Adrenal gland (tissue), 12 donors: ENCODE measurements around the gene APRT. TPM values are rescaled to one million over a fixed set of nuclear protein-coding genes. Genes with fewer than 3 reads are reported as not detected.
"Not testable (repeated sequence)": the region's sequence is repeated elsewhere in the genome, so short reads cannot be mapped to it uniquely, and the experiment has no call there.

Source experiments
- DNase-seq, 7 donors: peaks; one replicate each; pipeline ENCODE4 v3.0.0-alpha.2; 2019 to 2020
- H3K27ac ChIP-seq, 5 donors: fragments of 200-600 bp; sonication (generic) in 4 of 5; 1 replicate in 3 of 5; 2 replicates in 2 of 5; pipeline versions ENCODE4 v1.5.1 to v1.8.0; 2016 to 2020; ENCODE audit warnings: mild to moderate bottlenecking in 1 of 5
- H3K27me3 ChIP-seq: fragments of 200-600 bp; 2 replicates; pipeline ENCODE4 v1.8.0; 2021
- H3K36me3 ChIP-seq, 2 donors: fragments of 200-600 bp; replicated peaks in 1 of 2; 1 replicate in 1 of 2; 2 replicates in 1 of 2; pipeline versions ENCODE4 v1.5.1 to v1.8.0; 2018 to 2022
- H3K4me1 ChIP-seq, 2 donors: fragments of 200-600 bp; replicated peaks in 1 of 2; 1 replicate in 1 of 2; 2 replicates in 1 of 2; pipeline versions ENCODE4 v1.5.1 to v1.8.0; 2018 to 2021
- H3K4me3 ChIP-seq, 4 donors: fragments of 200-600 bp; sonication (generic) in 3 of 4; one replicate each; pipeline ENCODE4 v1.5.1; 2016 to 2018
- H3K9me3 ChIP-seq, 3 donors: fragments of 200-600 bp; sonication (generic) in 1 of 3; replicated peaks in 1 of 3; 1 replicate in 2 of 3; 2 replicates in 1 of 3; pipeline versions ENCODE4 v1.5.1 to v1.8.0; 2016 to 2021
- POLR2A ChIP-seq, 2 donors: fragments of 450-650 bp; IDR thresholded peaks; one replicate each; pipeline ENCODE4 v1.6.1; 2017; ENCODE audit warnings: antibody characterized with exemption in 2 of 2, mild to moderate bottlenecking in 2 of 2, moderate library complexity in 1 of 2
- WGBS, 4 donors: extraction: QIAGEN DNeasy Blood & Tissue Kit in 2 of 4; methylation state at CpG; one replicate each; pipeline versions ENCODE4 v1.1.5 to v1.1.7; 2013 to 2017; 5-methylcytosine and 5-hydroxymethylcytosine counted together
- intact Hi-C, 2 donors: fragments of 100-400 bp; cut with DNase I; formaldehyde crosslinking; loops; one replicate each; pipeline versions ENCODE4 v1.14.1 to v1.15.0; 2022 to 2023
- polyA plus RNA-seq, 3 donors: library from polyadenylated mRNA; stranded (reverse); fragments of 200-250 nt in 2 of 3; fragments of 350-450 nt in 1 of 3; fragmentation: Illumina TruSeq in 1 of 3; extraction: RNeasy Lipid Tissue Mini Kit (QIAGEN cat#74804) in 1 of 3; gene quantifications; one replicate each; pipeline ENCODE4 v1.2.3, GENCODE V29; 2013 to 2014
- total RNA-seq, 9 donors: library from RNA; depleted of rRNA in 4 of 9; stranded (reverse); fragments of >200 nt in 4 of 9; fragments of 120-200 nt in 1 of 9; fragmentation: NEBNext Ultra II Directional in 1 of 9; extraction: Animal tissue kit (Norgen Biotek cat#: 25700) in 1 of 9; gene quantifications; one replicate each; pipeline versions ENCODE4 v1.1.0 to v1.2.4, GENCODE V29; 2013 to 2023
- TF ChIP-seq, protein P1 (sequence below), 6 experiments: fragments of 450-650 bp in 4 of 6; fragments of 200-600 bp in 2 of 6; sonication (generic) in 1 of 6; IDR thresholded peaks; 1 replicate in 5 of 6; 2 replicates in 1 of 6; pipeline versions ENCODE4 v1.5.1 to v1.8.0; 2016 to 2021; ENCODE audit warnings: antibody characterized with exemption in 6 of 6, mild to moderate bottlenecking in 2 of 6, moderate library complexity in 1 of 6
- donor health status: healthy with polysubstance abuse.
- donor health status: Bipolar disorder and iron deficiency.
- donor health status: DM: yes; HTN: yes; CAD: no.
- donor health status: DM: no; HTN: no; CAD: no.
- donor health status: DM: no; HTN: no; CAD: no.
- donor health status: DM: yes; HTN: yes; CAD: no.

The APRT gene
- total and polyA plus RNA-seq, 12 donors = 116 to 297 (median 181) TPM

DNA sequence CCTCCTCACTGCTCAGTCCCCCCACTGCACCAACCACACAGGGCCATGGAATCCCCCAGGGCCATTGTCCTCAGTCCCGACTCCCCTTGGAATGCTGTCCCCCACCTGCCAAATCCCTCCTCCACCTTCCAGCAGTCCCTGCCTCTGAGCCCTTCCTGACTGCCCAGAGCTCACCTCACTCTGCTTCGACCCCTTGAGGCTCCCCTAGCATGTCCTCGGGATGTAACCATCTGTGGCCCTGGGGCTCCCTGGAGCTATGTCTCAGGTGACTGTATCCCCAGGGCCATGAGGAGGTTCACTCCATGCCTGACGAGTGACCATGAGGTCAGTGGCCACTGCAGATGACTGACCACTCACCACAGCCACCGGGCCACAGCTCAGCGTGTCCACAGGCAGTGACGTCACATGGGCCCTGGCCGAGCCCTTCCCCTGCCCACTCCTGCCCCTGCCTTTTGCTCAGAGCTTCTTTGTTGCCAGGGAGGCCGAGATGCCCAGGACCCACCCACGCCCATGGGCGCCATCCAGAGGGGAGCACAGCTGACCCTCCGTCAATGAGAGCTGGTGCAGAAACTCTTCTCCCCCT, 19.0 kb downstream of the APRT start:
- TF ChIP-seq, protein P1, sequence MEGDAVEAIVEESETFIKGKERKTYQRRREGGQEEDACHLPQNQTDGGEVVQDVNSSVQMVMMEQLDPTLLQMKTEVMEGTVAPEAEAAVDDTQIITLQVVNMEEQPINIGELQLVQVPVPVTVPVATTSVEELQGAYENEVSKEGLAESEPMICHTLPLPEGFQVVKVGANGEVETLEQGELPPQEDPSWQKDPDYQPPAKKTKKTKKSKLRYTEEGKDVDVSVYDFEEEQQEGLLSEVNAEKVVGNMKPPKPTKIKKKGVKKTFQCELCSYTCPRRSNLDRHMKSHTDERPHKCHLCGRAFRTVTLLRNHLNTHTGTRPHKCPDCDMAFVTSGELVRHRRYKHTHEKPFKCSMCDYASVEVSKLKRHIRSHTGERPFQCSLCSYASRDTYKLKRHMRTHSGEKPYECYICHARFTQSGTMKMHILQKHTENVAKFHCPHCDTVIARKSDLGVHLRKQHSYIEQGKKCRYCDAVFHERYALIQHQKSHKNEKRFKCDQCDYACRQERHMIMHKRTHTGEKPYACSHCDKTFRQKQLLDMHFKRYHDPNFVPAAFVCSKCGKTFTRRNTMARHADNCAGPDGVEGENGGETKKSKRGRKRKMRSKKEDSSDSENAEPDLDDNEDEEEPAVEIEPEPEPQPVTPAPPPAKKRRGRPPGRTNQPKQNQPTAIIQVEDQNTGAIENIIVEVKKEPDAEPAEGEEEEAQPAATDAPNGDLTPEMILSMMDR (IDR thresholded peaks at IDR 0.05) = no peak
- no peak for TF ChIP-seq POLR2A (IDR thresholded peaks at IDR 0.05)
- no peak for DNase-seq
- no peaks in the 10 kb centered on the region for H3K4me1 ChIP-seq
- H3K9me3 ChIP-seq = no peaks in the 10 kb centered on the region
- H3K27me3 ChIP-seq = peaks cover 11% of the 10 kb centered on the region
- intact Hi-C loops = no loop called here
- H3K4me3 ChIP-seq = no peak overlapping the region
- 76 to 89% (median 78%) methylated on average over 3 to 12 of the region's 12 CpGs for WGBS, 4 donors
- H3K27ac ChIP-seq = no peak overlapping the region
- H3K36me3 ChIP-seq = no peaks in the 10 kb centered on the region

- no peaks in the 10 kb centered on the region for H3K36me3 ChIP-seq
- intact Hi-C loops = no loop called here
- 60 to 72% (median 68%) methylated on average over 2 to 13 of the region's 13 CpGs for WGBS, 4 donors
- no peaks in the 10 kb centered on the region for H3K9me3 ChIP-seq
- H3K27ac ChIP-seq = no peak overlapping the region
- no peak for TF ChIP-seq POLR2A (IDR thresholded peaks at IDR 0.05)
- TF ChIP-seq, protein P1 (IDR thresholded peaks at IDR 0.05) = no peak
- H3K27me3 ChIP-seq = peaks cover 11% of the 10 kb centered on the region
- no peaks in the 10 kb centered on the region for H3K4me1 ChIP-seq
- DNase-seq = no peak
- no peak overlapping the region for H3K4me3 ChIP-seq
These were observed 19.6 kb downstream of the APRT start for GRCh38 chr16:88792078-88792550.

DNA sequence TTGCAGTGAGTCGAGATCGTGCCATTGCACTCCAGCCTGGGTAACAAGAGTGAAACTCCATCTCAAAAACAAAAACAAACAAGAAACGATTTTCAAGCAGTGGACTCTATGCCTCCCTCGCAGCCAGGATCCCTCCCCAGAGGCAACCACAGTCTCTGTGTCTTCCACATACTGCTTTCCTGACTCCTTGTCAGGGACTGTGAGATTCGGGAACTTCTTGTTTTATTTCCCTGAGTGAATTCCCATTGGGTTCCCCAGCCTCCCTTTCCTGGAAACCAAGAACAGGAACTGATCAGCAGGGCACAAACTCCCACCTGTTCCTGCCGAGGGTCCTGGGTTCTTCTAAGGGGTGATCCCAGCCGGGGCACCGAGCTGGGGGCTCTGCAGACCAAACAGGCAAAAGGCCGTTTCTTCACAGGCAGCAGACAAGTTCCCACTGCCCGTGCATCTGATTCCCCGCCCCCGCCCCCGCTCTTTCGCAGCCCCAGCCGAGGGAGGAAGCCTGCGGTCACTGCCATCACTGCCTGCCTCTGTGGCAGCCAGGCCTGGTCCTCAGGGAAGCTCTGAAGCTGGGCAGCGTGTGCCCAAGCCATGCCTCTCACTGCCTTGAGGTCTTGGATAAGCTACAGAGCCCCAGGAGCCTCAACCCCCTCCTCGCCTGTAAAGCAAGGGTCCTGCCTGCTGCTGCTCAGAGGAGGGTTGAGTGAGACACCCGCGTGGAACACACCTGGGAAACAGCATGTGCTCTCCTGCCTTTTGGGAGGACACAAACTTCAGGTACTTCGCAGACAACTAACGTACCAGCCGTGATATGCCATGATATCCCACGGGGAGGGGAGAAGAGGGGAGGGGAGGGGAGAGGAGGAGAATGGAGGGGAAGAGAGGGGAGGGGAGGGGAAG, 21.2 kb downstream of the APRT start:
- WGBS, 4 donors = 42 to 53% (median 48%) methylated on average over 7 to 24 of the region's 24 CpGs
- DNase-seq = peak in 1 of 7 donors; percentile 40
- no peaks in the 10 kb centered on the region for H3K9me3 ChIP-seq
- H3K4me1 ChIP-seq = no peaks in the 10 kb centered on the region
- H3K36me3 ChIP-seq = no peaks in the 10 kb centered on the region
- intact Hi-C loops = no loop called here
- H3K4me3 ChIP-seq = no peak overlapping the region
- H3K27ac ChIP-seq = peak overlapping the region in 1 of 5 donors; percentile 10
- H3K27me3 ChIP-seq = peaks cover 11% of the 10 kb centered on the region
- TF ChIP-seq, protein P1 (IDR thresholded peaks at IDR 0.05) = no peak
- TF ChIP-seq POLR2A (IDR thresholded peaks at IDR 0.05) = no peak

GRCh38 chr16:88789594-88789993, 22.1 kb downstream of the APRT start:
- intact Hi-C loops = no loop called here
- no peak for TF ChIP-seq POLR2A (IDR thresholded peaks at IDR 0.05)
- TF ChIP-seq, protein P1 (IDR thresholded peaks at IDR 0.05) = no peak
- no peak for DNase-seq
- H3K27ac ChIP-seq = no peak overlapping the region
- no peaks in the 10 kb centered on the region for H3K36me3 ChIP-seq
- H3K27me3 ChIP-seq = peaks cover 11% of the 10 kb centered on the region
- H3K9me3 ChIP-seq = no peaks in the 10 kb centered on the region
- H3K4me1 ChIP-seq = no peaks in the 10 kb centered on the region
- no peak overlapping the region for H3K4me3 ChIP-seq
- 72 to 84% (median 78%) methylated on average over 5 to 7 of the region's 7 CpGs for WGBS, 4 donors

DNA sequence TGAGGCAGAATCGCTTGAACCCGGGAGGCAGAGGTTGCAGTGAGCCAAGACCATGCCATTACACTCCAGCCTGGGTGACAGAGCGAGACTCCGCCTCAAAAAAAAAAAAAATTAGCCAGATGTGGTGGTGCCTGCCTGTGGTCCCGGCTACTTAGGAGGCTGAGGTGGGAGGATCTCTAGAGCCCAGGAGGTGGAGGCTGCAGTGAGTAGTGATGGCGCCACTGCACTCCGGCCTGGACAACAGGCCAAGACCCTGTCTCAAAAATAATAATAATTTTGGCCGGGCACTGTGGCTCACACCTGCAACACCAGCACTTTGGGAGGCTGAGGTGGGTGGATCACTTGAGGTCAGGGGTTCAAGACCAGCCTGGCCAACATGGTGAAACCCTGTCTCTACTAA, 23.0 kb downstream of the APRT start:
- intact Hi-C loops, H3K9me3 ChIP-seq, DNase-seq, H3K4me3 ChIP-seq, H3K36me3 ChIP-seq, H3K4me1 ChIP-seq, H3K27ac ChIP-seq: not testable (repeated sequence)
- 94 to 98% (median 95%) methylated on average over 7 to 8 of the region's 8 CpGs for WGBS, 4 donors
- H3K27me3 ChIP-seq = peaks cover 11% of the 10 kb centered on the region
